IPS DF 6.9 (cell line): Measurements from ENCODE around the gene PARD3.

Source experiments
- DNase-seq: peaks from one replicate; pipeline ENCODE4 v3.0.0-alpha.2; 2013; ENCODE audit warnings: low read depth, low spot score
- H3K27ac ChIP-seq: one replicate; pipeline ENCODE4 v1.5.1; 2013; ENCODE audit warnings: low read length, control low read depth
- H3K27me3 ChIP-seq: 2 replicates; pipeline ENCODE4 v1.6.1; 2013; ENCODE audit warnings: mild to moderate bottlenecking, low read length; ENCODE audit not compliant: control insufficient read depth, insufficient read depth
- H3K36me3 ChIP-seq: 2 replicates; pipeline ENCODE4 v1.6.1; 2013; ENCODE audit warnings: low read length; ENCODE audit not compliant: control insufficient read depth, insufficient read depth
- H3K4me1 ChIP-seq: 2 replicates; pipeline ENCODE4 v1.6.1; 2013; ENCODE audit warnings: low read length; ENCODE audit not compliant: control insufficient read depth, insufficient read depth
- H3K4me3 ChIP-seq: 2 replicates; pipeline ENCODE4 v1.5.1; 2013; ENCODE audit warnings: mild to moderate bottlenecking, low read length
- H3K9me3 ChIP-seq: 2 replicates; pipeline ENCODE4 v1.6.1; 2013; ENCODE audit warnings: low read length, inconsistent platforms; ENCODE audit not compliant: control insufficient read depth, insufficient read depth
- WGBS: extraction: QIAGEN DNeasy Blood & Tissue Kit; methylation state at CpG from one replicate; pipeline ENCODE4 v1.1.7; 2013; ENCODE audit warnings: mixed read lengths, missing lambda C conversion rate; ENCODE audit not compliant: insufficient read length, insufficient coverage; 5-methylcytosine and 5-hydroxymethylcytosine counted together

PARD3 gene

GRCh38 chr10:34156781-34157425 lies 658.2 kb downstream of the PARD3 start:
- DNase-seq: no peak
- no CpG with 5 or more reads among the region's 6 CpGs for WGBS
- H3K4me1 ChIP-seq: no peaks in the 10 kb centered on the region
- no peak overlapping the region for H3K27ac ChIP-seq
- H3K27me3 ChIP-seq: no peaks in the 10 kb centered on the region; the same call in 1 of the 2 replicates
- H3K36me3 ChIP-seq: no peaks in the 10 kb centered on the region
- no peak overlapping the region for H3K4me3 ChIP-seq
- H3K9me3 ChIP-seq: no peaks in the 10 kb centered on the region

GRCh38 chr10:34155812-34156211 lies 659.3 kb downstream of the PARD3 start:
- H3K4me3 ChIP-seq: no peak overlapping the region
- DNase-seq: no peak
- H3K9me3 ChIP-seq: no peaks in the 10 kb centered on the region
- H3K27me3 ChIP-seq: no peaks in the 10 kb centered on the region
- H3K27ac ChIP-seq: no peak overlapping the region
- WGBS: no CpG with 5 or more reads among the region's 3 CpGs
- H3K4me1 ChIP-seq: no peaks in the 10 kb centered on the region
- no peaks in the 10 kb centered on the region for H3K36me3 ChIP-seq

- Histone ChIP-seq H3K27me3 (no peaks in the 10 kb centered on the region), H3K4me1 (no peaks in the 10 kb centered on the region), H3K36me3 (no peaks in the 10 kb centered on the region), H3K9me3 (no peaks in the 10 kb centered on the region), H3K4me3 (no peak overlapping the region), H3K27ac (no peak overlapping the region)
- no peak for DNase-seq
- WGBS: no CpG with 5 or more reads among the region's 5 CpGs
These were observed 660.7 kb downstream of the PARD3 start for GRCh38 chr10:34154383-34154900.

GRCh38 chr10:34153663-34154382 lies 661.3 kb downstream of the PARD3 start:
- no CpG with 5 or more reads among the region's 4 CpGs for WGBS
- DNase-seq: no peak
- Histone ChIP-seq H3K36me3 (no peaks in the 10 kb centered on the region), H3K4me3 (no peak overlapping the region), H3K4me1 (no peaks in the 10 kb centered on the region), H3K27me3 (no peaks in the 10 kb centered on the region), H3K9me3 (no peaks in the 10 kb centered on the region), H3K27ac (no peak overlapping the region)

GRCh38 chr10:34152434-34152833 lies 662.7 kb downstream of the PARD3 start:
- H3K4me3 ChIP-seq: no peak overlapping the region
- no peaks in the 10 kb centered on the region for H3K9me3 ChIP-seq
- WGBS: no CpG with 5 or more reads among the region's 1 CpG
- no peak overlapping the region for H3K27ac ChIP-seq
- H3K27me3 ChIP-seq: no peaks in the 10 kb centered on the region
- no peaks in the 10 kb centered on the region for H3K36me3 ChIP-seq
- H3K4me1 ChIP-seq: no peaks in the 10 kb centered on the region
- DNase-seq: no peak

- Histone ChIP-seq H3K27ac (no peak overlapping the region), H3K4me1 (no peaks in the 10 kb centered on the region), H3K27me3 (no peaks in the 10 kb centered on the region), H3K9me3 (no peaks in the 10 kb centered on the region), H3K4me3 (no peak overlapping the region), H3K36me3 (no peaks in the 10 kb centered on the region)
- no CpG with 5 or more reads among the region's 1 CpG for WGBS
- no peak for DNase-seq
These were observed 663.2 kb downstream of the PARD3 start for GRCh38 chr10:34151931-34152330.

GRCh38 chr10:34151481-34151880 lies 663.6 kb downstream of the PARD3 start:
- DNase-seq: no peak
- Histone ChIP-seq H3K36me3 (no peaks in the 10 kb centered on the region), H3K4me3 (no peak overlapping the region), H3K27ac (no peak overlapping the region), H3K27me3 (no peaks in the 10 kb centered on the region), H3K4me1 (no peaks in the 10 kb centered on the region), H3K9me3 (no peaks in the 10 kb centered on the region)
- WGBS: no CpG with 5 or more reads among the region's 3 CpGs

- H3K9me3 ChIP-seq: no peaks in the 10 kb centered on the region
- H3K27me3 ChIP-seq: no peaks in the 10 kb centered on the region
- H3K4me3 ChIP-seq: no peak overlapping the region
- H3K27ac ChIP-seq: no peak overlapping the region
- no peaks in the 10 kb centered on the region for H3K36me3 ChIP-seq
- DNase-seq: no peak
- no CpG with 5 or more reads among the region's 3 CpGs for WGBS
- no peaks in the 10 kb centered on the region for H3K4me1 ChIP-seq
These were observed 665.0 kb downstream of the PARD3 start for GRCh38 chr10:34150103-34150502.

GRCh38 chr10:34148305-34148657 lies 666.8 kb downstream of the PARD3 start:
- Histone ChIP-seq H3K4me1 (no peaks in the 10 kb centered on the region), H3K4me3 (no peak overlapping the region), H3K9me3 (no peaks in the 10 kb centered on the region), H3K27me3 (no peaks in the 10 kb centered on the region), H3K36me3 (no peaks in the 10 kb centered on the region), H3K27ac (no peak overlapping the region)
- DNase-seq: no peak
- WGBS: no CpG with 5 or more reads among the region's 3 CpGs

- no CpG with 5 or more reads among the region's 4 CpGs for WGBS
- DNase-seq: no peak
- H3K27ac ChIP-seq: no peak overlapping the region
- H3K27me3 ChIP-seq: no peaks in the 10 kb centered on the region
- H3K4me1 ChIP-seq: no peaks in the 10 kb centered on the region
- no peaks in the 10 kb centered on the region for H3K9me3 ChIP-seq
- no peaks in the 10 kb centered on the region for H3K36me3 ChIP-seq
- H3K4me3 ChIP-seq: no peak overlapping the region
These were observed 667.3 kb downstream of the PARD3 start for GRCh38 chr10:34147641-34148304.
